Fibroblast of upper back skin (primary cell): Measurements from ENCODE around the gene ANKRD23.
"Not testable (repeated sequence)": the region's sequence is repeated elsewhere in the genome, so short reads cannot be mapped to it uniquely, and the experiment has no call there.

Experiments
- DNase-seq: peaks from one replicate; pipeline ENCODE4 v3.0.0-alpha.2; 2013

The ANKRD23 gene

GRCh38 chr2:96876269-96877041, 32.6 kb upstream of the ANKRD23 start:
- peak; percentile 59 for DNase-seq

GRCh38 chr2:96875498-96876268, 31.9 kb upstream of the ANKRD23 start:
- DNase-seq = no peak

GRCh38 chr2:96874198-96874831, 30.5 kb upstream of the ANKRD23 start:
- DNase-seq = no peak

- no peak for DNase-seq
Observed at GRCh38 chr2:96873651-96874096, 29.9 kb upstream of the ANKRD23 start.

GRCh38 chr2:96872591-96873349, 28.9 kb upstream of the ANKRD23 start:
- DNase-seq = no peak

GRCh38 chr2:96870626-96871255, 26.9 kb upstream of the ANKRD23 start:
- DNase-seq = no peak

- no peak for DNase-seq
Observed at GRCh38 chr2:96869822-96870625, 26.2 kb upstream of the ANKRD23 start, which contains the start of gene SEMA4C. Gene SEMA4C (minus strand): TSS chr2:96870080. CDS start chr2:96867886, 2,194 bp downstream.

GRCh38 chr2:96869281-96869821, 25.5 kb upstream of the ANKRD23 start:
- DNase-seq = peak; percentile 79

- DNase-seq = peak; percentile 92
Observed at GRCh38 chr2:96868555-96869280, 24.9 kb upstream of the ANKRD23 start.

- DNase-seq = no peak
Observed at GRCh38 chr2:96867756-96868554, 24.1 kb upstream of the ANKRD23 start.

- DNase-seq = no peak
Observed at GRCh38 chr2:96866986-96867755, 23.4 kb upstream of the ANKRD23 start.

GRCh38 chr2:96866586-96866985, 22.8 kb upstream of the ANKRD23 start:
- DNase-seq = no peak

- no peak for DNase-seq
Observed at GRCh38 chr2:96866149-96866548, 22.3 kb upstream of the ANKRD23 start.

- no peak for DNase-seq
Observed at GRCh38 chr2:96865654-96866053, 21.8 kb upstream of the ANKRD23 start.

- no peak for DNase-seq
Observed at GRCh38 chr2:96864343-96865091, 20.7 kb upstream of the ANKRD23 start.

- no peak for DNase-seq
Observed at GRCh38 chr2:96863575-96864342, 19.9 kb upstream of the ANKRD23 start.

- DNase-seq = not testable (repeated sequence)
Observed at GRCh38 chr2:96863056-96863455, 19.2 kb upstream of the ANKRD23 start.
